H9 (cell line): Measurements from ENCODE around the gene PCGF5. TPM values are rescaled to one million over a fixed set of nuclear protein-coding genes. Genes with fewer than 3 reads are reported as not detected.

Experiments
- DNase-seq: peaks from one replicate; pipeline ENCODE4 v3.0.0-alpha.2; 2017
- H2AFZ ChIP-seq: one replicate; pipeline ENCODE4 v1.6.1; 2013; ENCODE audit warnings: mild to moderate bottlenecking, low read length, control low read depth, moderate library complexity
- H2AK5ac ChIP-seq: 2 replicates; pipeline ENCODE4 v1.6.1; 2013; ENCODE audit warnings: low read length, control low read depth, mixed read lengths; ENCODE audit not compliant: insufficient read length
- H2BK120ac ChIP-seq: one replicate; pipeline ENCODE4 v1.6.1; 2013; ENCODE audit warnings: low read depth, mild to moderate bottlenecking, low read length, control low read depth, inconsistent platforms; ENCODE audit not compliant: poor library complexity, severe bottlenecking
- H2BK12ac ChIP-seq: 2 replicates; pipeline ENCODE4 v1.6.1; 2013; ENCODE audit warnings: low read length, control low read depth, mixed read lengths, low read depth; ENCODE audit not compliant: insufficient read length
- H2BK15ac ChIP-seq: 2 replicates; pipeline ENCODE4 v1.6.1; 2013; ENCODE audit warnings: low read depth, low read length, control low read depth
- H2BK20ac ChIP-seq: one replicate; pipeline ENCODE4 v1.6.1; 2013; ENCODE audit warnings: low read depth, mild to moderate bottlenecking, low read length, control low read depth, inconsistent platforms; ENCODE audit not compliant: poor library complexity, severe bottlenecking
- H2BK5ac ChIP-seq: 2 replicates; pipeline ENCODE4 v1.6.1; 2013; ENCODE audit warnings: low read length, control low read depth, mixed read lengths; ENCODE audit not compliant: insufficient read length
- H3K14ac ChIP-seq: 2 replicates; pipeline ENCODE4 v1.6.1; 2013; ENCODE audit warnings: low read length, control low read depth; ENCODE audit not compliant: insufficient read depth
- H3K18ac ChIP-seq: 2 replicates; pipeline ENCODE4 v1.6.1; 2013; ENCODE audit warnings: low read depth, mild to moderate bottlenecking, mixed read lengths, low read length, control low read depth; ENCODE audit not compliant: insufficient read length
- H3K23ac ChIP-seq: 2 replicates; pipeline ENCODE4 v1.6.1; 2013; ENCODE audit warnings: low read length, control low read depth, mixed read lengths, low read depth; ENCODE audit not compliant: insufficient read length
- H3K23me2 ChIP-seq: 2 replicates; pipeline ENCODE4 v1.6.1; 2013; ENCODE audit warnings: low read depth, mild to moderate bottlenecking, mixed read lengths, low read length, control low read depth; ENCODE audit not compliant: insufficient read length, poor library complexity, severe bottlenecking
- H3K27ac ChIP-seq: 2 replicates; pipeline ENCODE4 v1.5.1; 2013; ENCODE audit warnings: low read length, control low read depth, mixed read lengths, low read depth; ENCODE audit not compliant: insufficient read length
- H3K27me3 ChIP-seq: 2 replicates; pipeline ENCODE4 v1.6.1; 2013; ENCODE audit warnings: low read length, control low read depth, inconsistent platforms; ENCODE audit not compliant: insufficient read depth
- H3K4ac ChIP-seq: 2 replicates; pipeline ENCODE4 v1.6.1; 2013; ENCODE audit warnings: low read depth, mild to moderate bottlenecking, control low read depth, inconsistent platforms, low read length, moderate library complexity
- H3K4me1 ChIP-seq: 2 replicates; pipeline ENCODE4 v1.6.1; 2013; ENCODE audit warnings: low read length, control low read depth, inconsistent platforms; ENCODE audit not compliant: insufficient read depth
- H3K4me2 ChIP-seq: 2 replicates; pipeline ENCODE4 v1.6.1; 2013; ENCODE audit warnings: low read length, control low read depth, mixed read lengths; ENCODE audit not compliant: insufficient read length, insufficient read depth
- H3K56ac ChIP-seq: 2 replicates; pipeline ENCODE4 v1.6.1; 2013; ENCODE audit warnings: low read depth, mild to moderate bottlenecking, mixed read lengths, low read length, control low read depth; ENCODE audit not compliant: insufficient read length
- H3K79me1 ChIP-seq: 2 replicates; pipeline ENCODE4 v1.6.1; 2013; ENCODE audit warnings: low read depth, mild to moderate bottlenecking, moderate library complexity, low read length, control low read depth, inconsistent platforms; ENCODE audit not compliant: insufficient read depth, poor library complexity, severe bottlenecking
- H3K79me2 ChIP-seq: 2 replicates; pipeline ENCODE4 v1.6.1; 2013; ENCODE audit warnings: low read length, control low read depth, inconsistent platforms; ENCODE audit not compliant: insufficient read depth
- H3K9ac ChIP-seq: 2 replicates; pipeline ENCODE4 v1.6.1; 2013; ENCODE audit warnings: low read length, control low read depth, mixed read lengths; ENCODE audit not compliant: insufficient read length; ENCODE audit errors: extremely low read depth
- H3K9me3 ChIP-seq: one replicate; pipeline ENCODE4 v1.6.1; 2013; ENCODE audit warnings: low read depth, low read length, inconsistent platforms; ENCODE audit not compliant: control insufficient read depth
- H3T11ph ChIP-seq: one replicate; pipeline ENCODE4 v1.6.1; 2013; ENCODE audit warnings: mild to moderate bottlenecking, low read length, control low read depth, inconsistent platforms
- H4K20me1 ChIP-seq: one replicate; pipeline ENCODE4 v1.6.1; 2013; ENCODE audit not compliant: control insufficient read depth, insufficient read length, insufficient read depth
- H4K5ac ChIP-seq: 2 replicates; pipeline ENCODE4 v1.6.1; 2013; ENCODE audit warnings: low read depth, mild to moderate bottlenecking, mixed read lengths, low read length, control low read depth; ENCODE audit not compliant: insufficient read length
- H4K8ac ChIP-seq: replicated peaks from 2 replicates; pipeline ENCODE4 v1.6.1; 2013; ENCODE audit warnings: low read length, control low read depth, mixed read lengths, low read depth; ENCODE audit not compliant: insufficient read length
- H4K91ac ChIP-seq: 2 replicates; pipeline ENCODE4 v1.6.1; 2013; ENCODE audit warnings: low read depth, mild to moderate bottlenecking, moderate library complexity, mixed read lengths, low read length, control low read depth; ENCODE audit not compliant: insufficient read length
- H3K27ac Mint-ChIP-seq, 3 experiments: 2 replicates in 2 of 3; 3 replicates in 1 of 3; pipeline ENCODE4 v1.8.0; 2020 to 2021; ENCODE audit warnings: mixed read lengths in 3 of 3, mild to moderate bottlenecking in 1 of 3, moderate library complexity in 1 of 3
- H3K27me3 Mint-ChIP-seq: 2 replicates; pipeline ENCODE4 v1.8.0; 2021; ENCODE audit warnings: low read depth, mild to moderate bottlenecking, moderate library complexity, mixed read lengths
- H3K36me3 Mint-ChIP-seq, 3 experiments: 2 replicates in 2 of 3; 3 replicates in 1 of 3; pipeline ENCODE4 v1.8.0; 2020 to 2021; ENCODE audit warnings: low read depth in 3 of 3, mixed read lengths in 3 of 3; ENCODE audit not compliant: insufficient read depth in 1 of 3
- H3K4me1 Mint-ChIP-seq, 2 experiments: 2 replicates each; pipeline ENCODE4 v1.8.0; 2020; ENCODE audit warnings: mixed read lengths in 2 of 2
- H3K4me3 Mint-ChIP-seq, 2 experiments: 2 replicates in 1 of 2; 3 replicates in 1 of 2; pipeline ENCODE4 v1.8.0; 2020 to 2021; ENCODE audit warnings: mild to moderate bottlenecking in 2 of 2, mixed read lengths in 2 of 2, moderate library complexity in 1 of 2
- H3K9me3 Mint-ChIP-seq, 2 experiments: 2 replicates in 1 of 2; 3 replicates in 1 of 2; pipeline ENCODE4 v1.8.0; 2020; ENCODE audit warnings: mild to moderate bottlenecking in 2 of 2, mixed read lengths in 2 of 2, moderate library complexity in 1 of 2
- WGBS: extraction: QIAGEN DNeasy Blood & Tissue Kit; methylation state at CpG from one replicate; pipeline ENCODE4 v1.1.7; 2013; ENCODE audit warnings: missing lambda C conversion rate, low lambda C conversion rate, mixed read lengths; ENCODE audit not compliant: insufficient read length; ENCODE audit errors: extremely low coverage; 5-methylcytosine and 5-hydroxymethylcytosine counted together
- total RNA-seq: library from RNA; stranded (reverse); gene quantifications from 2 replicates; pipeline ENCODE4 v1.2.1, GENCODE V29; 2021
- TF ChIP-seq, protein P1 (sequence below): fragments of 200-600 bp; sonication (generic); conservative IDR thresholded peaks from 3 replicates; pipeline ENCODE4 v1.8.0; 2021; ENCODE audit warnings: antibody characterized with exemption, mild to moderate bottlenecking

The PCGF5 gene
- total RNA-seq, 1 experiment from 2014 or later, result 6.9 TPM

DNA sequence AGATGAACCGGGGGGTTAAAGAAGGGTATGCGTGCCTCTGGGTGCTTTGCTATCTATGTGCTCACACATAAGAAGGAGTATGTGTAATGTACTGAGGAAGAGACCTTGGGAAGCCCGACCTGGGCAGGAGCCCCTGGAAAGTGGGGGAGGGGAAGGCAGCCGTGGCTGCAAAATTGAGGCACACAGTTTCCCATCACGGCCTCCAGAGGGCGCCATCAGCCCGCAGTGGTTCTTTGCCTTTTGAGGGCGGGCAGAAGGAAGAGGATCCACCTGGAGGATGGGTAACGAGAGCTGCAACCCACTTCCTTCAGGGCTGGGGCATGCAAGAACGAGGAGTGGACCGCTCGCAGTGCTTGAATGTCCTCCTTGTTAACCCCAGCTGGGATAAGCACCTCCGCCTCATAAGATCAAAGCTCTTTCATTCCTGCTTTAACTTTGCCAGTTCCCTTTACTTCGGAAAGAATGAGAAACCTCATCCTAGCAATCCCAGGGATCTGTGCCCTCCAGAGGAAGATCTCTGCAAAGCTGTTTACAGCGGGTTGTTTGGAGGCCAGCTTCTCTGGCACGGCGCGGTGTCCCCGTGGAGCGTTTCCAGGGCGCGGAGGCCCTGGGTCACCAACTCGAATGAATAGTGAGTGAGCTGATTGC lies 77.9 kb downstream of the PCGF5 start:
- Mint-ChIP-seq H3K4me3 (peak overlapping the region; percentile 66 to 68), H3K27ac (no peak overlapping the region; a peak in 1 of 7 replicates), H3K9me3 (no peaks in the 10 kb centered on the region; a peak in 1 of 5 replicates), H3K36me3 (no peaks in the 10 kb centered on the region), H3K4me1 (peaks cover 9 to 11% of the 10 kb centered on the region in 2 experiments), H3K27me3 (peaks cover 2% of the 10 kb centered on the region)
- H3K18ac ChIP-seq, result no peak overlapping the region
- H3K4me2 ChIP-seq, result peak overlapping the region; percentile 28
- no peak overlapping the region for H4K8ac ChIP-seq
- TF ChIP-seq, protein P1, sequence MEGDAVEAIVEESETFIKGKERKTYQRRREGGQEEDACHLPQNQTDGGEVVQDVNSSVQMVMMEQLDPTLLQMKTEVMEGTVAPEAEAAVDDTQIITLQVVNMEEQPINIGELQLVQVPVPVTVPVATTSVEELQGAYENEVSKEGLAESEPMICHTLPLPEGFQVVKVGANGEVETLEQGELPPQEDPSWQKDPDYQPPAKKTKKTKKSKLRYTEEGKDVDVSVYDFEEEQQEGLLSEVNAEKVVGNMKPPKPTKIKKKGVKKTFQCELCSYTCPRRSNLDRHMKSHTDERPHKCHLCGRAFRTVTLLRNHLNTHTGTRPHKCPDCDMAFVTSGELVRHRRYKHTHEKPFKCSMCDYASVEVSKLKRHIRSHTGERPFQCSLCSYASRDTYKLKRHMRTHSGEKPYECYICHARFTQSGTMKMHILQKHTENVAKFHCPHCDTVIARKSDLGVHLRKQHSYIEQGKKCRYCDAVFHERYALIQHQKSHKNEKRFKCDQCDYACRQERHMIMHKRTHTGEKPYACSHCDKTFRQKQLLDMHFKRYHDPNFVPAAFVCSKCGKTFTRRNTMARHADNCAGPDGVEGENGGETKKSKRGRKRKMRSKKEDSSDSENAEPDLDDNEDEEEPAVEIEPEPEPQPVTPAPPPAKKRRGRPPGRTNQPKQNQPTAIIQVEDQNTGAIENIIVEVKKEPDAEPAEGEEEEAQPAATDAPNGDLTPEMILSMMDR, result peak; percentile 98
- H3T11ph ChIP-seq, result no peak overlapping the region
- no peaks in the 10 kb centered on the region for H3K79me2 ChIP-seq
- WGBS, result no CpG with 5 or more reads among the region's 23 CpGs
- no peak overlapping the region for H3K27ac ChIP-seq
- DNase-seq, result peak; percentile 94
- no peaks in the 10 kb centered on the region for H3K27me3 ChIP-seq
- no peak overlapping the region for H3K9ac ChIP-seq
- H2BK5ac ChIP-seq, result no peak overlapping the region
- H3K4ac ChIP-seq, result no peak overlapping the region
- no peak overlapping the region for H2AFZ ChIP-seq
- H3K14ac ChIP-seq, result no peak overlapping the region
- no peak overlapping the region for H2AK5ac ChIP-seq
- no peaks in the 10 kb centered on the region; the same call in 1 of the 2 replicates for H3K4me1 ChIP-seq
- H2BK15ac ChIP-seq, result no peak overlapping the region
- H3K23me2 ChIP-seq, result no peaks in the 10 kb centered on the region
- no peak overlapping the region for H4K5ac ChIP-seq
- no peak overlapping the region for H4K91ac ChIP-seq
- H2BK120ac ChIP-seq, result no peak overlapping the region
- H2BK20ac ChIP-seq, result no peak overlapping the region
- H3K23ac ChIP-seq, result no peak overlapping the region
- no peaks in the 10 kb centered on the region for H3K79me1 ChIP-seq
- H4K20me1 ChIP-seq, result no peaks in the 10 kb centered on the region
- H3K56ac ChIP-seq, result no peak overlapping the region
- H3K9me3 ChIP-seq, result no peaks in the 10 kb centered on the region
- H2BK12ac ChIP-seq, result no peak overlapping the region
